Gastrocnemius medialis (tissue), 4 donors: ENCODE measurements around the gene IRF3. TPM values are rescaled to one million over a fixed set of nuclear protein-coding genes. Genes with fewer than 3 reads are reported as not detected.

Experiments used
- ATAC-seq, 2 donors: fragments of 150-250 bp; one replicate each; pipeline ENCODE4 v1.9.1; 2016
- DNase-seq, 2 donors: peaks; one replicate each; pipeline ENCODE4 v3.0.0-alpha.2; 2019
- H3K27ac ChIP-seq, 4 donors: fragments of 200-600 bp; sonication (generic); 1 replicate in 1 of 4; 2 replicates in 3 of 4; pipeline ENCODE4 v1.5.1; 2016 to 2018; ENCODE audit warnings: mild to moderate bottlenecking in 2 of 4, moderate library complexity in 1 of 4
- H3K27me3 ChIP-seq, 3 donors: fragments of 200-600 bp; sonication (generic) in 2 of 3; 1 replicate in 1 of 3; 2 replicates in 2 of 3; pipeline versions ENCODE4 v1.5.1 to v1.6.0; 2016 to 2019; ENCODE audit warnings: mild to moderate bottlenecking in 1 of 3, moderate library complexity in 1 of 3
- H3K36me3 ChIP-seq, 2 donors: fragments of 200-600 bp; sonication (generic) in 1 of 2; one replicate each; pipeline ENCODE4 v1.5.1; 2017 to 2018
- H3K4me1 ChIP-seq, 2 donors: fragments of 200-600 bp; sonication (generic) in 1 of 2; one replicate each; pipeline ENCODE4 v1.5.1; 2016 to 2017; ENCODE audit warnings: mild to moderate bottlenecking in 2 of 2
- H3K4me3 ChIP-seq, 4 donors: fragments of 200-600 bp; sonication (generic) in 3 of 4; 1 replicate in 1 of 4; 2 replicates in 3 of 4; pipeline ENCODE4 v1.5.1; 2016 to 2019; ENCODE audit warnings: mild to moderate bottlenecking in 2 of 4
- H3K9me3 ChIP-seq, 3 donors: fragments of 200-600 bp; sonication (generic) in 2 of 3; 1 replicate in 1 of 3; 2 replicates in 2 of 3; pipeline ENCODE4 v1.5.1; 2016 to 2019
- CTCF ChIP-seq, 5 experiments: fragments of 450-650 bp in 3 of 5; fragments of 200-600 bp in 2 of 5; sonication (generic) in 2 of 5; IDR thresholded peaks in 4 of 5; conservative IDR thresholded peaks in 1 of 5; 1 replicate in 4 of 5; 2 replicates in 1 of 5; pipeline ENCODE4 v1.5.1; 2016 to 2019; ENCODE audit warnings: antibody characterized with exemption in 5 of 5, mild to moderate bottlenecking in 3 of 5, moderate library complexity in 3 of 5
- POLR2A ChIP-seq, 2 donors: fragments of 450-650 bp; IDR thresholded peaks; one replicate each; pipeline ENCODE4 v1.6.1; 2017; ENCODE audit warnings: antibody characterized with exemption in 2 of 2, mild to moderate bottlenecking in 2 of 2, moderate library complexity in 2 of 2
- in situ Hi-C, 4 donors: fragments of 200-750 bp; cut with MboI; loops; one replicate each; pipeline versions ENCODE4 v1.15.0 to v1.8.0; 2017; ENCODE audit warnings: low sequenced_read_pairs in 4 of 4
- intact Hi-C: fragments of 100-400 bp; cut with DNase I; formaldehyde crosslinking; loops from one replicate; pipeline ENCODE4 v1.15.1; 2023; ENCODE audit warnings: low total_unique reads
- total RNA-seq, 4 donors: library from RNA; depleted of rRNA; stranded (reverse); fragments of >200 nt; gene quantifications; one replicate each; pipeline versions ENCODE4 v1.1.0 to v1.2.3, GENCODE V29; 2016

The IRF3 gene
- total RNA-seq, 4 donors from 2014 or later: 11.0 to 18.6 (median 13.7) TPM

GRCh38 chr19:49676784-49677230 is 11.2 kb upstream of the IRF3 start:
- in situ Hi-C loops: loop anchor here in 1 of 4 donors (5.0 to 10.0 kb wide), 2 partner anchors 102 to 170 kb away; no protein-coding TSS in a partner anchor
- peaks cover 42 to 52% of the 10 kb centered on the region in 2 donors for H3K4me1 ChIP-seq
- TF ChIP-seq CTCF (IDR thresholded peaks at IDR 0.05 in 4 of 5, conservative IDR thresholded peaks at IDR 0.05 in 1 of 5): no peak
- no peak for TF ChIP-seq POLR2A (IDR thresholded peaks at IDR 0.05)

GRCh38 chr19:49676136-49676783 is 10.6 kb upstream of the IRF3 start:
- intact Hi-C loops (loop anchor here (1.0 to 5.0 kb wide), 8 partner anchors 84 to 684 kb away; partner anchors contain the start of genes AKT1S1, ALDH16A1, GYS1 and PNKP), in situ Hi-C loops (loop anchor here in 1 of 4 donors (5.0 to 10.0 kb wide), 2 partner anchors 101 to 169 kb away; no protein-coding TSS in a partner anchor)
- peak; percentile 53 to 75 for ATAC-seq
- TF ChIP-seq CTCF (IDR thresholded peaks at IDR 0.05 in 4 of 5, conservative IDR thresholded peaks at IDR 0.05 in 1 of 5) (no peak), POLR2A (IDR thresholded peaks at IDR 0.05) (peak; percentile 38 to 60)
- peaks cover 40 to 53% of the 10 kb centered on the region in 2 donors for H3K4me1 ChIP-seq
- peak overlapping the region; percentile 48 to 92 (median 54) for H3K4me3 ChIP-seq
- H3K36me3 ChIP-seq: peaks cover 0 to 4% of the 10 kb centered on the region in 2 donors
- no peaks in the 10 kb centered on the region for H3K9me3 ChIP-seq
- H3K27ac ChIP-seq: peak overlapping the region; percentile 85 to 98 (median 94)
- DNase-seq: peak; percentile 82 to 87
- H3K27me3 ChIP-seq: no peaks in the 10 kb centered on the region

More at GRCh38 chr19:49676784-49677230, 11.2 kb upstream of the IRF3 start:
- Histone ChIP-seq H3K4me3 (peak overlapping the region; percentile 78 to 99 (median 95)), H3K9me3 (no peaks in the 10 kb centered on the region), H3K27ac (peak overlapping the region; percentile 98 to 100 (median 99)), H3K27me3 (no peaks in the 10 kb centered on the region), H3K36me3 (peaks cover 0 to 9% of the 10 kb centered on the region in 2 donors)
- DNase-seq (peak; percentile 100), ATAC-seq (peak; percentile 75 to 83)
- intact Hi-C loops: loop anchor here (1.0 to 5.0 kb wide), 9 partner anchors 37 to 685 kb away; partner anchors contain the start of genes AKT1S1, ALDH16A1, GYS1 and PNKP

GRCh38 chr19:49672131-49672919 is 6.7 kb upstream of the IRF3 start:
- H3K27ac ChIP-seq: peak overlapping the region; percentile 59 to 81 (median 80)
- no peaks in the 10 kb centered on the region for H3K9me3 ChIP-seq
- in situ Hi-C loops (loop anchor here in 1 of 4 donors (10.0 kb wide), 1 partner anchor 98 kb away; no protein-coding TSS in a partner anchor), intact Hi-C loops (loop anchor here (1.0 kb wide), 1 partner anchor 166 kb away; no protein-coding TSS in a partner anchor)
- ATAC-seq (no peak), DNase-seq (peak; percentile 58 to 72)
- TF ChIP-seq POLR2A (IDR thresholded peaks at IDR 0.05) (no peak), CTCF (IDR thresholded peaks at IDR 0.05 in 4 of 5, conservative IDR thresholded peaks at IDR 0.05 in 1 of 5) (peak; percentile 60 to 95 (median 89))
- peaks cover 10 to 17% of the 10 kb centered on the region in 2 donors for H3K4me1 ChIP-seq
- H3K27me3 ChIP-seq: no peaks in the 10 kb centered on the region
- no peaks in the 10 kb centered on the region for H3K36me3 ChIP-seq
- H3K4me3 ChIP-seq: peak overlapping the region in 2 of 4 donors; percentile 19 to 41

GRCh38 chr19:49669516-49669915 is 3.9 kb upstream of the IRF3 start:
- H3K27ac ChIP-seq: no peak overlapping the region
- H3K4me1 ChIP-seq: peaks cover 14 to 19% of the 10 kb centered on the region in 2 donors
- H3K27me3 ChIP-seq: no peaks in the 10 kb centered on the region
- DNase-seq: no peak
- no peaks in the 10 kb centered on the region for H3K36me3 ChIP-seq
- in situ Hi-C loops: loop anchor here in 1 of 4 donors (10.0 kb wide), 1 partner anchor 95 kb away; no protein-coding TSS in a partner anchor
- ATAC-seq: no peak
- intact Hi-C loops: no loop called here
- no peak overlapping the region for H3K4me3 ChIP-seq
- TF ChIP-seq CTCF (IDR thresholded peaks at IDR 0.05 in 4 of 5, conservative IDR thresholded peaks at IDR 0.05 in 1 of 5) (no peak), POLR2A (IDR thresholded peaks at IDR 0.05) (no peak)
- no peaks in the 10 kb centered on the region for H3K9me3 ChIP-seq
